HCT116 (cell line): ENCODE data around the gene MED7. TPM values are rescaled to one million over a fixed set of nuclear protein-coding genes. Genes with fewer than 3 reads are reported as not detected.

Experiments
- ATAC-seq: fragments of 200-7000 bp; cut with Tn5 transposase; 2 replicates; pipeline ENCODE4 v1.9.1; 2020; ENCODE audit warnings: mild to moderate bottlenecking, moderate library complexity
- BruUV-seq: library from RNA; stranded (reverse); fragments of 400-500 nt; replicated peaks from 2 replicates; lab custom pipeline; 2021; lab: Mats Ljungman, UMichigan
- CTCF ChIA-PET: fragments of 300-600 bp; sonication (Branson Sonifier 250); formaldehyde crosslinking; loops from one replicate; lab custom pipeline; 2021; ENCODE audit warnings: antibody characterized with exemption; lab: Charles Lee
- POLR2A ChIA-PET: fragments of 300-600, 350-600 bp; sonication (Branson Sonifier 250); formaldehyde crosslinking; loops from one replicate; lab custom pipeline; 2021; ENCODE audit warnings: antibody characterized with exemption; lab: Charles Lee
- RAD21 ChIA-PET, 2 experiments: fragments of 300-600 bp; sonication (Branson Sonifier 250); formaldehyde crosslinking; loops; one replicate each; lab custom pipeline; 2023; ENCODE audit warnings: low total read pairs in 2 of 2; ENCODE audit not compliant: uncharacterized antibody in 2 of 2, unreplicated experiment in 2 of 2, low non-redundant PET in 1 of 2; lab: Charles Lee
- DNase-seq: peaks from one replicate; pipeline ENCODE4 v3.0.0-alpha.2; 2010; ENCODE audit warnings: low read depth, low spot score
- H2AFZ ChIP-seq: fragments of 200-600 bp; shearing (Covaris generic), sonication (generic); 2 replicates; pipeline ENCODE4 v1.6.1; 2017; ENCODE audit warnings: low read depth, mixed run types, mixed read lengths, antibody characterized with exemption, low read length; ENCODE audit not compliant: poor library complexity, severe bottlenecking
- H3K27ac ChIP-seq: 2 replicates; pipeline ENCODE4 v1.5.1; 2012; ENCODE audit warnings: low read depth, low read length
- H3K27me3 ChIP-seq: fragments of 200-600 bp; sonication (generic); 2 replicates; pipeline ENCODE4 v1.6.1; 2016; ENCODE audit warnings: mixed run types, low read length, mixed read lengths; ENCODE audit not compliant: insufficient read depth
- H3K36me3 ChIP-seq, 2 experiments: fragments of 200-500 bp in 1 of 2; fragments of 200-600 bp in 1 of 2; sonication (Bioruptor generic) in 1 of 2; sonication (generic) in 1 of 2; 2 replicates each; pipeline versions ENCODE4 v1.5.1 to v1.6.1; 2014 to 2016; ENCODE audit warnings: low read length in 2 of 2, inconsistent platforms in 1 of 2, mixed read lengths in 1 of 2, mixed run types in 1 of 2; ENCODE audit not compliant: insufficient read depth in 2 of 2, control insufficient read depth in 1 of 2
- H3K4me1 ChIP-seq, 2 experiments: fragments of 200-600 bp in 1 of 2; sonication (generic) in 1 of 2; 2 replicates each; pipeline versions ENCODE4 v1.5.1 to v1.6.1; 2012 to 2017; ENCODE audit warnings: low read length in 2 of 2, inconsistent platforms in 1 of 2, mild to moderate bottlenecking in 1 of 2, mixed read lengths in 1 of 2, mixed run types in 1 of 2, moderate library complexity in 1 of 2; ENCODE audit not compliant: insufficient read depth in 2 of 2, control insufficient read depth in 1 of 2
- H3K4me2 ChIP-seq: fragments of 200-600 bp; sonication (generic); 2 replicates; pipeline ENCODE4 v1.6.1; 2017; ENCODE audit warnings: mixed run types, low read length, mixed read lengths
- H3K4me3 ChIP-seq, 2 experiments: fragments of 200-600 bp in 1 of 2; sonication (generic) in 1 of 2; replicated peaks in 1 of 2; 2 replicates each; pipeline ENCODE4 v1.5.1; 2011 to 2016; ENCODE audit warnings: low read length in 2 of 2, control low read depth in 1 of 2, low read depth in 1 of 2, mild to moderate bottlenecking in 1 of 2, mixed read lengths in 1 of 2, mixed run types in 1 of 2
- H3K79me2 ChIP-seq: fragments of 200-600 bp; sonication (generic); 2 replicates; pipeline ENCODE4 v1.6.1; 2017; ENCODE audit warnings: mild to moderate bottlenecking, mixed run types, low read length, moderate library complexity, mixed read lengths; ENCODE audit not compliant: insufficient read depth
- H3K9ac ChIP-seq: fragments of 200-600 bp; sonication (generic); 2 replicates; pipeline ENCODE4 v1.6.1; 2016; ENCODE audit warnings: low read length, mixed read lengths
- H3K9me2 ChIP-seq: fragments of 200-600 bp; sonication (generic), shearing (Covaris generic); 2 replicates; pipeline ENCODE4 v1.6.1; 2017; ENCODE audit warnings: mixed run types, mild to moderate bottlenecking, moderate library complexity; ENCODE audit not compliant: insufficient read depth
- H3K9me3 ChIP-seq, 2 experiments: fragments of 200-500 bp in 1 of 2; fragments of 200-600 bp in 1 of 2; sonication (Bioruptor generic) in 1 of 2; sonication (generic) in 1 of 2; 2 replicates each; pipeline ENCODE4 v1.6.1; 2014 to 2017; ENCODE audit warnings: low read length in 2 of 2, mixed read lengths in 2 of 2, inconsistent platforms in 1 of 2, low read depth in 1 of 2, mild to moderate bottlenecking in 1 of 2, mixed run types in 1 of 2, moderate library complexity in 1 of 2; ENCODE audit not compliant: control insufficient read depth in 1 of 2, insufficient read depth in 1 of 2
- H4K20me1 ChIP-seq: fragments of 200-600 bp; sonication (generic), shearing (Covaris generic); 2 replicates; pipeline ENCODE4 v1.6.1; 2017; ENCODE audit warnings: mixed run types, mild to moderate bottlenecking, moderate library complexity; ENCODE audit not compliant: insufficient read depth
- CBX3 ChIP-seq: IDR thresholded peaks from 2 replicates; pipeline ENCODE4 v1.6.1; 2012; ENCODE audit warnings: low read depth
- CEBPB ChIP-seq: IDR thresholded peaks from 2 replicates; pipeline ENCODE4 v1.6.1; 2012; ENCODE audit warnings: low read depth
- EGR1 ChIP-seq: IDR thresholded peaks from 2 replicates; pipeline ENCODE4 v1.6.1; 2012; ENCODE audit warnings: low read depth
- ELF1 ChIP-seq: IDR thresholded peaks from 2 replicates; pipeline ENCODE4 v1.6.1; 2012; ENCODE audit warnings: low read depth, borderline replicate concordance
- EZH2 ChIP-seq: fragments of 200-600 bp; sonication (generic); IDR thresholded peaks from 2 replicates; pipeline ENCODE4 v1.6.1; 2017; ENCODE audit warnings: antibody characterized with exemption, mixed run types
- EZH2phosphoT487 ChIP-seq: fragments of 200-600 bp; IDR thresholded peaks from 2 replicates; pipeline ENCODE4 v1.6.1; 2018; ENCODE audit warnings: antibody characterized with exemption, borderline replicate concordance
- FOSL1 ChIP-seq: IDR thresholded peaks from 2 replicates; pipeline ENCODE4 v1.6.1; 2012; ENCODE audit warnings: low read depth
- JUND ChIP-seq: IDR thresholded peaks from 2 replicates; pipeline ENCODE4 v1.6.1; 2012
- POLR2A ChIP-seq: IDR thresholded peaks from 2 replicates; pipeline ENCODE4 v1.7.0; 2011; ENCODE audit warnings: borderline replicate concordance; ENCODE audit not compliant: insufficient read depth, insufficient read length; ENCODE audit errors: extremely low read depth
- POLR2AphosphoS5 ChIP-seq: IDR thresholded peaks from 2 replicates; pipeline ENCODE4 v1.6.1; 2011; ENCODE audit warnings: mild to moderate bottlenecking, low read depth, low read length, moderate library complexity
- RAD21 ChIP-seq: IDR thresholded peaks from 2 replicates; pipeline ENCODE4 v1.6.1; 2012; ENCODE audit warnings: low read depth, mild to moderate bottlenecking
- SIN3A ChIP-seq: IDR thresholded peaks from 2 replicates; pipeline ENCODE4 v1.6.1; 2012; ENCODE audit warnings: low read depth
- SRF ChIP-seq: IDR thresholded peaks from 2 replicates; pipeline ENCODE4 v1.6.1; 2012; ENCODE audit warnings: low read depth
- ZBTB33 ChIP-seq: IDR thresholded peaks from 2 replicates; pipeline ENCODE4 v1.6.1; 2011; ENCODE audit warnings: mild to moderate bottlenecking, low read length, moderate library complexity; ENCODE audit not compliant: insufficient replicate concordance; ENCODE audit errors: extremely low read depth
- ZFX ChIP-seq: fragments of 450-650 bp; IDR thresholded peaks from 2 replicates; pipeline ENCODE4 v1.6.1; 2017
- ZNF274 ChIP-seq: fragments of 200-500 bp; sonication (Bioruptor generic); IDR thresholded peaks from 2 replicates; pipeline ENCODE4 v1.6.1; 2014; ENCODE audit warnings: mild to moderate bottlenecking, low read depth, low read length, inconsistent platforms
- intact Hi-C: fragments of 100-400 bp; cut with micrococcal nuclease; formaldehyde crosslinking; loops from 2 replicates; pipeline ENCODE4 v1.10.0; 2022
- total RNA-seq: library from RNA; stranded (reverse); gene quantifications from one replicate; pipeline ENCODE4 v1.2.1, GENCODE V29; 2021; ENCODE audit not compliant: unreplicated experiment
- TF ChIP-seq, protein P1 (sequence below): IDR thresholded peaks from 2 replicates; pipeline ENCODE4 v1.6.1; 2012; ENCODE audit warnings: low read depth
- TF ChIP-seq, protein P2 (sequence below): IDR thresholded peaks from 2 replicates; pipeline ENCODE4 v1.6.1; 2012
- TF ChIP-seq, protein P3 (sequence below), 3 experiments: fragments of 200-600 bp in 1 of 3; sonication (generic) in 1 of 3; IDR thresholded peaks in 2 of 3; conservative IDR thresholded peaks in 1 of 3; 2 replicates each; pipeline ENCODE4 v1.5.1; 2012 to 2017; ENCODE audit warnings: low read depth in 2 of 3, low read length in 2 of 3, antibody characterized with exemption in 1 of 3, borderline replicate concordance in 1 of 3, control low read depth in 1 of 3, mild to moderate bottlenecking in 1 of 3, mixed read lengths in 1 of 3, mixed run types in 1 of 3, moderate library complexity in 1 of 3; ENCODE audit not compliant: insufficient read depth in 1 of 3
- TF ChIP-seq, protein P4 (sequence below): IDR thresholded peaks from 2 replicates; pipeline ENCODE4 v1.6.1; 2012

The MED7 gene
- total RNA-seq, 1 experiment from 2014 or later: 9.1 TPM

GRCh38 chr5:157108976-157109375 is 33.7 kb downstream of the MED7 start, which contains the start of gene HAVCR2:
Gene HAVCR2 (minus strand): TSS chr5:157109044. CDS start chr5:157108983, 61 bp downstream.
- Histone ChIP-seq H3K4me1 (no peaks in the 10 kb centered on the region), H3K27ac (no peak within 1 kb of the TSS), H3K4me2 (no peak within 1 kb of the TSS), H3K9ac (no peak within 1 kb of the TSS), H3K36me3 (no peaks in the 10 kb centered on the region), H3K9me2 (no peaks in the 10 kb centered on the region), H4K20me1 (no peaks in the 10 kb centered on the region), H2AFZ (no peak within 1 kb of the TSS), H3K79me2 (no peaks in the 10 kb centered on the region), H3K4me3 (no peak within 1 kb of the TSS), H3K27me3 (no peaks in the 10 kb centered on the region), H3K9me3 (no peaks in the 10 kb centered on the region)
- intact Hi-C loops: no loop called here
- DNase-seq: no peak
- TF ChIP-seq, protein P1, sequence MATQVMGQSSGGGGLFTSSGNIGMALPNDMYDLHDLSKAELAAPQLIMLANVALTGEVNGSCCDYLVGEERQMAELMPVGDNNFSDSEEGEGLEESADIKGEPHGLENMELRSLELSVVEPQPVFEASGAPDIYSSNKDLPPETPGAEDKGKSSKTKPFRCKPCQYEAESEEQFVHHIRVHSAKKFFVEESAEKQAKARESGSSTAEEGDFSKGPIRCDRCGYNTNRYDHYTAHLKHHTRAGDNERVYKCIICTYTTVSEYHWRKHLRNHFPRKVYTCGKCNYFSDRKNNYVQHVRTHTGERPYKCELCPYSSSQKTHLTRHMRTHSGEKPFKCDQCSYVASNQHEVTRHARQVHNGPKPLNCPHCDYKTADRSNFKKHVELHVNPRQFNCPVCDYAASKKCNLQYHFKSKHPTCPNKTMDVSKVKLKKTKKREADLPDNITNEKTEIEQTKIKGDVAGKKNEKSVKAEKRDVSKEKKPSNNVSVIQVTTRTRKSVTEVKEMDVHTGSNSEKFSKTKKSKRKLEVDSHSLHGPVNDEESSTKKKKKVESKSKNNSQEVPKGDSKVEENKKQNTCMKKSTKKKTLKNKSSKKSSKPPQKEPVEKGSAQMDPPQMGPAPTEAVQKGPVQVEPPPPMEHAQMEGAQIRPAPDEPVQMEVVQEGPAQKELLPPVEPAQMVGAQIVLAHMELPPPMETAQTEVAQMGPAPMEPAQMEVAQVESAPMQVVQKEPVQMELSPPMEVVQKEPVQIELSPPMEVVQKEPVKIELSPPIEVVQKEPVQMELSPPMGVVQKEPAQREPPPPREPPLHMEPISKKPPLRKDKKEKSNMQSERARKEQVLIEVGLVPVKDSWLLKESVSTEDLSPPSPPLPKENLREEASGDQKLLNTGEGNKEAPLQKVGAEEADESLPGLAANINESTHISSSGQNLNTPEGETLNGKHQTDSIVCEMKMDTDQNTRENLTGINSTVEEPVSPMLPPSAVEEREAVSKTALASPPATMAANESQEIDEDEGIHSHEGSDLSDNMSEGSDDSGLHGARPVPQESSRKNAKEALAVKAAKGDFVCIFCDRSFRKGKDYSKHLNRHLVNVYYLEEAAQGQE: no peak
- TF ChIP-seq FOSL1 (no peak), POLR2A (no peak), CBX3 (no peak), SRF (no peak), POLR2AphosphoS5 (no peak), EGR1 (no peak), ZNF274 (no peak), EZH2phosphoT487 (no peak), ZFX (no peak), ZBTB33 (no peak), RAD21 (no peak), EZH2 (no peak), ELF1 (no peak), SIN3A (no peak), CEBPB (no peak), JUND (no peak)
- TF ChIP-seq, protein P2, sequence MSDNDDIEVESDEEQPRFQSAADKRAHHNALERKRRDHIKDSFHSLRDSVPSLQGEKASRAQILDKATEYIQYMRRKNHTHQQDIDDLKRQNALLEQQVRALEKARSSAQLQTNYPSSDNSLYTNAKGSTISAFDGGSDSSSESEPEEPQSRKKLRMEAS: no peak
- TF ChIP-seq, protein P3, sequence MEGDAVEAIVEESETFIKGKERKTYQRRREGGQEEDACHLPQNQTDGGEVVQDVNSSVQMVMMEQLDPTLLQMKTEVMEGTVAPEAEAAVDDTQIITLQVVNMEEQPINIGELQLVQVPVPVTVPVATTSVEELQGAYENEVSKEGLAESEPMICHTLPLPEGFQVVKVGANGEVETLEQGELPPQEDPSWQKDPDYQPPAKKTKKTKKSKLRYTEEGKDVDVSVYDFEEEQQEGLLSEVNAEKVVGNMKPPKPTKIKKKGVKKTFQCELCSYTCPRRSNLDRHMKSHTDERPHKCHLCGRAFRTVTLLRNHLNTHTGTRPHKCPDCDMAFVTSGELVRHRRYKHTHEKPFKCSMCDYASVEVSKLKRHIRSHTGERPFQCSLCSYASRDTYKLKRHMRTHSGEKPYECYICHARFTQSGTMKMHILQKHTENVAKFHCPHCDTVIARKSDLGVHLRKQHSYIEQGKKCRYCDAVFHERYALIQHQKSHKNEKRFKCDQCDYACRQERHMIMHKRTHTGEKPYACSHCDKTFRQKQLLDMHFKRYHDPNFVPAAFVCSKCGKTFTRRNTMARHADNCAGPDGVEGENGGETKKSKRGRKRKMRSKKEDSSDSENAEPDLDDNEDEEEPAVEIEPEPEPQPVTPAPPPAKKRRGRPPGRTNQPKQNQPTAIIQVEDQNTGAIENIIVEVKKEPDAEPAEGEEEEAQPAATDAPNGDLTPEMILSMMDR (IDR thresholded peaks at IDR 0.05 in 2 of 3, conservative IDR thresholded peaks at IDR 0.05 in 1 of 3; ENCODE audit: borderline replicate concordance in 1 of 3, insufficient read depth in 1 of 3, low read depth in 2 of 3, low read length in 2 of 3): no peak
- TF ChIP-seq, protein P4, sequence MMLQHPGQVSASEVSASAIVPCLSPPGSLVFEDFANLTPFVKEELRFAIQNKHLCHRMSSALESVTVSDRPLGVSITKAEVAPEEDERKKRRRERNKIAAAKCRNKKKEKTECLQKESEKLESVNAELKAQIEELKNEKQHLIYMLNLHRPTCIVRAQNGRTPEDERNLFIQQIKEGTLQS: no peak
- BruUV-seq: no TSS peak
- CTCF ChIA-PET: no interaction called here
- RAD21 ChIA-PET: no interaction called here
- POLR2A ChIA-PET: no interaction called here
- ATAC-seq: no peak
